Body of pancreas (tissue), 4 donors: ENCODE results near the gene ZNF213.

Experiments
- CTCF ChIP-seq, 7 experiments: fragments of 450-650 bp in 4 of 7; fragments of 200-600 bp in 3 of 7; sonication (generic) in 3 of 7; IDR thresholded peaks; one replicate each; pipeline ENCODE4 v1.5.1; 2016 to 2019; ENCODE audit warnings: antibody characterized with exemption in 7 of 7
- POLR2A ChIP-seq, 3 donors: fragments of 450-650 bp; IDR thresholded peaks; one replicate each; pipeline ENCODE4 v1.6.1; 2016; ENCODE audit warnings: antibody characterized with exemption in 3 of 3, mild to moderate bottlenecking in 2 of 3

- TF ChIP-seq CTCF (IDR thresholded peaks at IDR 0.05), result no peak
- no peak for TF ChIP-seq POLR2A (IDR thresholded peaks at IDR 0.05)
Measured at GRCh38 chr16:3152991-3153368, 18.2 kb downstream of the ZNF213 start.
